Liver (tissue), 9 donors: Measurements from ENCODE around the gene CAPZA2. TPM values are rescaled to one million over a fixed set of nuclear protein-coding genes. Genes with fewer than 3 reads are reported as not detected.

ENCODE experiments used
- DNase-seq: peaks from one replicate; pipeline ENCODE4 v3.0.0-alpha.2; 2017; ENCODE audit warnings: low spot score
- H3K27ac ChIP-seq, 2 donors: one replicate each; pipeline ENCODE4 v1.7.0; 2013; ENCODE audit warnings: inconsistent platforms in 2 of 2, low read length in 2 of 2, control low read depth in 1 of 2, low read depth in 1 of 2, mild to moderate bottlenecking in 1 of 2
- H3K27me3 ChIP-seq, 4 donors: one replicate each; pipeline versions ENCODE4 v1.6.1 to v1.7.0; 2013; ENCODE audit warnings: low read length in 3 of 4, inconsistent platforms in 1 of 4, mild to moderate bottlenecking in 1 of 4, moderate library complexity in 1 of 4; ENCODE audit not compliant: control insufficient read depth in 4 of 4, insufficient read depth in 4 of 4
- H3K36me3 ChIP-seq, 4 donors: one replicate each; pipeline versions ENCODE4 v1.6.1 to v1.7.0; 2013; ENCODE audit warnings: low read length in 3 of 4, mild to moderate bottlenecking in 3 of 4, low read depth in 1 of 4, moderate library complexity in 1 of 4; ENCODE audit not compliant: control insufficient read depth in 4 of 4, insufficient read depth in 3 of 4
- H3K4me1 ChIP-seq, 4 donors: one replicate each; pipeline versions ENCODE4 v1.6.1 to v1.7.0; 2013; ENCODE audit warnings: low read length in 3 of 4, mild to moderate bottlenecking in 3 of 4, moderate library complexity in 1 of 4; ENCODE audit not compliant: control insufficient read depth in 4 of 4, insufficient read depth in 4 of 4
- H3K4me3 ChIP-seq, 3 donors: one replicate each; pipeline versions ENCODE4 v1.6.1 to v1.7.0; 2013; ENCODE audit warnings: low read length in 3 of 3, control low read depth in 1 of 3, low read depth in 1 of 3, mild to moderate bottlenecking in 1 of 3
- H3K9ac ChIP-seq, 2 donors: one replicate each; pipeline ENCODE4 v1.7.0; 2013; ENCODE audit warnings: low read length in 2 of 2, mild to moderate bottlenecking in 2 of 2, moderate library complexity in 2 of 2, control low read depth in 1 of 2, low read depth in 1 of 2
- H3K9me3 ChIP-seq, 4 donors: one replicate each; pipeline versions ENCODE4 v1.6.1 to v1.7.0; 2013; ENCODE audit warnings: low read length in 3 of 4; ENCODE audit not compliant: control insufficient read depth in 4 of 4
- ATF3 ChIP-seq: IDR thresholded peaks from 2 replicates; pipeline ENCODE4 v1.6.1; 2016; ENCODE audit warnings: antibody characterized with exemption
- EGR1 ChIP-seq, 2 donors: IDR thresholded peaks; 2 replicates each; pipeline ENCODE4 v1.6.1; 2016 to 2018; ENCODE audit warnings: antibody characterized with exemption in 2 of 2, low read depth in 2 of 2
- FOXA1 ChIP-seq: IDR thresholded peaks from 2 replicates; pipeline ENCODE4 v1.6.1; 2016; ENCODE audit warnings: antibody characterized with exemption
- FOXA2 ChIP-seq: IDR thresholded peaks from 2 replicates; pipeline ENCODE4 v1.6.1; 2016; ENCODE audit warnings: antibody characterized with exemption
- GABPA ChIP-seq, 2 donors: IDR thresholded peaks in 1 of 2; conservative IDR thresholded peaks in 1 of 2; 2 replicates each; pipeline ENCODE4 v1.6.1; 2016; ENCODE audit warnings: antibody characterized with exemption in 2 of 2, mild to moderate bottlenecking in 1 of 2, moderate library complexity in 1 of 2
- HNF4A ChIP-seq, 2 donors: conservative IDR thresholded peaks; 2 replicates each; pipeline ENCODE4 v1.6.1; 2016; ENCODE audit warnings: antibody characterized with exemption in 2 of 2, mild to moderate bottlenecking in 2 of 2
- HNF4G ChIP-seq: IDR thresholded peaks from 2 replicates; pipeline ENCODE4 v1.6.1; 2016; ENCODE audit warnings: antibody characterized with exemption
- JUND ChIP-seq, 2 donors: IDR thresholded peaks; 2 replicates each; pipeline ENCODE4 v1.6.1; 2016; ENCODE audit warnings: antibody characterized with exemption in 2 of 2
- MAX ChIP-seq: IDR thresholded peaks from 2 replicates; pipeline ENCODE4 v1.6.1; 2016; ENCODE audit warnings: antibody characterized with exemption
- NR2F2 ChIP-seq: IDR thresholded peaks from 2 replicates; pipeline ENCODE4 v1.6.1; 2016; ENCODE audit warnings: antibody characterized with exemption
- RAD21 ChIP-seq, 2 donors: IDR thresholded peaks; 2 replicates each; pipeline ENCODE4 v1.6.1; 2016; ENCODE audit warnings: antibody characterized with exemption in 2 of 2, mild to moderate bottlenecking in 2 of 2
- RXRA ChIP-seq, 2 donors: IDR thresholded peaks; 2 replicates each; pipeline ENCODE4 v1.6.1; 2017 to 2018; ENCODE audit warnings: antibody characterized with exemption in 2 of 2, mild to moderate bottlenecking in 1 of 2
- SP1 ChIP-seq: IDR thresholded peaks from 2 replicates; pipeline ENCODE4 v1.6.1; 2018; ENCODE audit warnings: antibody characterized with exemption, mild to moderate bottlenecking
- TAF1 ChIP-seq: conservative IDR thresholded peaks from 2 replicates; pipeline ENCODE4 v1.6.1; 2016; ENCODE audit warnings: antibody characterized with exemption, mild to moderate bottlenecking
- YY1 ChIP-seq: IDR thresholded peaks from 2 replicates; pipeline ENCODE4 v1.6.1; 2016; ENCODE audit warnings: antibody characterized with exemption, mild to moderate bottlenecking
- ZBTB33 ChIP-seq: IDR thresholded peaks from 2 replicates; pipeline ENCODE4 v1.6.1; 2016; ENCODE audit warnings: antibody characterized with exemption
- WGBS: extraction: QIAGEN DNeasy Blood & Tissue Kit; methylation state at CpG from one replicate; pipeline ENCODE4 v1.1.7; 2013; 5-methylcytosine and 5-hydroxymethylcytosine counted together
- polyA plus RNA-seq, 2 donors: library from polyadenylated mRNA; stranded (reverse) in 1 of 2; unstranded in 1 of 2; fragments of 200-250 nt in 1 of 2; fragments of >200 nt in 1 of 2; fragmentation: Nextera tagmentation in 1 of 2; extraction: Ambion mirVana in 1 of 2; gene quantifications; one replicate each; pipeline versions ENCODE4 v1.2.1 to v1.2.3, GENCODE V29; 2013 to 2015
- total RNA-seq, 2 donors: library from RNA; depleted of rRNA; stranded (reverse); fragments of >200 nt; gene quantifications; one replicate each; pipeline ENCODE4 v1.2.3, GENCODE V29; 2014
- TF ChIP-seq, protein P1 (sequence below): IDR thresholded peaks from 2 replicates; pipeline ENCODE4 v1.6.1; 2016; ENCODE audit warnings: antibody characterized with exemption, mild to moderate bottlenecking
- TF ChIP-seq, protein P2 (sequence below): fragments of 150-350 bp; IDR thresholded peaks from 2 replicates; pipeline ENCODE4 v1.5.1; 2017; ENCODE audit warnings: improper control_type of control experiment, low read depth, low read length; ENCODE audit not compliant: missing input control
- donor health status: healthy.
- donor health status: healthy.
- donor health status: healthy.
- donor health status: healthy.
- donor health status: healthy.

CAPZA2 gene
- total and polyA plus RNA-seq, 4 donors = 45.1 to 90.0 (median 69.1) TPM

GRCh38 chr7:116851671-116852070 lies 10.7 kb upstream of the CAPZA2 start:
- H3K9ac ChIP-seq = no peak overlapping the region
- H3K4me3 ChIP-seq = no peak overlapping the region
- no peak for DNase-seq
- H3K36me3 ChIP-seq = no peaks in the 10 kb centered on the region
- TF ChIP-seq ATF3 = no peak
- H3K27me3 ChIP-seq = no peaks in the 10 kb centered on the region
- WGBS = 77% methylated on average over 3 of the region's 3 CpGs
- no peaks in the 10 kb centered on the region for H3K4me1 ChIP-seq
- no peaks in the 10 kb centered on the region for H3K9me3 ChIP-seq
- H3K27ac ChIP-seq = no peak overlapping the region

DNA sequence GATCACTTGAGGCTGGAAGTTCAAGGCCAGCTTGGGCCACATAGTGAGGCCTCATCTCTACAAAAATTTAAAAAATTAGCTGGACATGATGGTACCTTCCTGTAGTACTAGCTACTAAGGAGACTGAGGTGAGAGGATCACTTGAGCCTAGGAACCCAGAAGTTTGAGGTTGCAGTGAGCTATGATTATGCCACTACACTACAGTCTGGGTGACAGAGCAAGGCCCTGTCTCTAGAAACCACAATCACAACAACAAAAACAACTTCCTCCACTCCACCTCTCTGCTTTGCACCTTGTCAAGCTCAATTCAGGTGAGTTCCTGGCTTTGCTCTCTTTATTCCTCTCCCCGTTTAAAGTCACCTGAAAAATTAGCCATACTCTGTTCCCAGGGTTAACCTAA lies 8.3 kb upstream of the CAPZA2 start:
- Histone ChIP-seq H3K27ac (no peak overlapping the region), H3K36me3 (no peaks in the 10 kb centered on the region), H3K4me3 (no peak overlapping the region), H3K27me3 (no peaks in the 10 kb centered on the region), H3K9ac (no peak overlapping the region), H3K9me3 (no peaks in the 10 kb centered on the region), H3K4me1 (no peaks in the 10 kb centered on the region)
- TF ChIP-seq MAX (no peak), ZBTB33 (no peak), NR2F2 (no peak), SP1 (no peak), EGR1 (IDR thresholded peaks at IDR 0.05; ENCODE audit: low read depth in 2 of 2) (no peak), GABPA (IDR thresholded peaks at IDR 0.05 in 1 of 2, conservative IDR thresholded peaks at IDR 0.05 in 1 of 2) (no peak), ATF3 (no peak), HNF4A (conservative IDR thresholded peaks at IDR 0.05) (no peak), FOXA1 (no peak), TAF1 (no peak), RXRA (IDR thresholded peaks at IDR 0.05) (no peak), FOXA2 (no peak), HNF4G (no peak), YY1 (no peak), RAD21 (IDR thresholded peaks at IDR 0.05) (no peak), JUND (IDR thresholded peaks at IDR 0.05) (no peak)
- TF ChIP-seq, protein P1, sequence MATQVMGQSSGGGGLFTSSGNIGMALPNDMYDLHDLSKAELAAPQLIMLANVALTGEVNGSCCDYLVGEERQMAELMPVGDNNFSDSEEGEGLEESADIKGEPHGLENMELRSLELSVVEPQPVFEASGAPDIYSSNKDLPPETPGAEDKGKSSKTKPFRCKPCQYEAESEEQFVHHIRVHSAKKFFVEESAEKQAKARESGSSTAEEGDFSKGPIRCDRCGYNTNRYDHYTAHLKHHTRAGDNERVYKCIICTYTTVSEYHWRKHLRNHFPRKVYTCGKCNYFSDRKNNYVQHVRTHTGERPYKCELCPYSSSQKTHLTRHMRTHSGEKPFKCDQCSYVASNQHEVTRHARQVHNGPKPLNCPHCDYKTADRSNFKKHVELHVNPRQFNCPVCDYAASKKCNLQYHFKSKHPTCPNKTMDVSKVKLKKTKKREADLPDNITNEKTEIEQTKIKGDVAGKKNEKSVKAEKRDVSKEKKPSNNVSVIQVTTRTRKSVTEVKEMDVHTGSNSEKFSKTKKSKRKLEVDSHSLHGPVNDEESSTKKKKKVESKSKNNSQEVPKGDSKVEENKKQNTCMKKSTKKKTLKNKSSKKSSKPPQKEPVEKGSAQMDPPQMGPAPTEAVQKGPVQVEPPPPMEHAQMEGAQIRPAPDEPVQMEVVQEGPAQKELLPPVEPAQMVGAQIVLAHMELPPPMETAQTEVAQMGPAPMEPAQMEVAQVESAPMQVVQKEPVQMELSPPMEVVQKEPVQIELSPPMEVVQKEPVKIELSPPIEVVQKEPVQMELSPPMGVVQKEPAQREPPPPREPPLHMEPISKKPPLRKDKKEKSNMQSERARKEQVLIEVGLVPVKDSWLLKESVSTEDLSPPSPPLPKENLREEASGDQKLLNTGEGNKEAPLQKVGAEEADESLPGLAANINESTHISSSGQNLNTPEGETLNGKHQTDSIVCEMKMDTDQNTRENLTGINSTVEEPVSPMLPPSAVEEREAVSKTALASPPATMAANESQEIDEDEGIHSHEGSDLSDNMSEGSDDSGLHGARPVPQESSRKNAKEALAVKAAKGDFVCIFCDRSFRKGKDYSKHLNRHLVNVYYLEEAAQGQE = no peak
- TF ChIP-seq, protein P2, sequence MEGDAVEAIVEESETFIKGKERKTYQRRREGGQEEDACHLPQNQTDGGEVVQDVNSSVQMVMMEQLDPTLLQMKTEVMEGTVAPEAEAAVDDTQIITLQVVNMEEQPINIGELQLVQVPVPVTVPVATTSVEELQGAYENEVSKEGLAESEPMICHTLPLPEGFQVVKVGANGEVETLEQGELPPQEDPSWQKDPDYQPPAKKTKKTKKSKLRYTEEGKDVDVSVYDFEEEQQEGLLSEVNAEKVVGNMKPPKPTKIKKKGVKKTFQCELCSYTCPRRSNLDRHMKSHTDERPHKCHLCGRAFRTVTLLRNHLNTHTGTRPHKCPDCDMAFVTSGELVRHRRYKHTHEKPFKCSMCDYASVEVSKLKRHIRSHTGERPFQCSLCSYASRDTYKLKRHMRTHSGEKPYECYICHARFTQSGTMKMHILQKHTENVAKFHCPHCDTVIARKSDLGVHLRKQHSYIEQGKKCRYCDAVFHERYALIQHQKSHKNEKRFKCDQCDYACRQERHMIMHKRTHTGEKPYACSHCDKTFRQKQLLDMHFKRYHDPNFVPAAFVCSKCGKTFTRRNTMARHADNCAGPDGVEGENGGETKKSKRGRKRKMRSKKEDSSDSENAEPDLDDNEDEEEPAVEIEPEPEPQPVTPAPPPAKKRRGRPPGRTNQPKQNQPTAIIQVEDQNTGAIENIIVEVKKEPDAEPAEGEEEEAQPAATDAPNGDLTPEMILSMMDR = no peak
- 95% methylated on average over 1 of the region's 1 CpG for WGBS
- no peak for DNase-seq
